Activated CD8-positive, alpha-beta memory T cell treated with anti-CD3 and anti-CD28 coated beads, Interleukin-2, amount 50 U/mL, for 1 hour (primary cell): ENCODE measurements around the gene MBD2.

Experiments used
- DNase-seq: peaks from one replicate; pipeline ENCODE4 v3.0.0-alpha.2; 2020; ENCODE audit errors: extremely low read depth

Gene MBD2

DNA sequence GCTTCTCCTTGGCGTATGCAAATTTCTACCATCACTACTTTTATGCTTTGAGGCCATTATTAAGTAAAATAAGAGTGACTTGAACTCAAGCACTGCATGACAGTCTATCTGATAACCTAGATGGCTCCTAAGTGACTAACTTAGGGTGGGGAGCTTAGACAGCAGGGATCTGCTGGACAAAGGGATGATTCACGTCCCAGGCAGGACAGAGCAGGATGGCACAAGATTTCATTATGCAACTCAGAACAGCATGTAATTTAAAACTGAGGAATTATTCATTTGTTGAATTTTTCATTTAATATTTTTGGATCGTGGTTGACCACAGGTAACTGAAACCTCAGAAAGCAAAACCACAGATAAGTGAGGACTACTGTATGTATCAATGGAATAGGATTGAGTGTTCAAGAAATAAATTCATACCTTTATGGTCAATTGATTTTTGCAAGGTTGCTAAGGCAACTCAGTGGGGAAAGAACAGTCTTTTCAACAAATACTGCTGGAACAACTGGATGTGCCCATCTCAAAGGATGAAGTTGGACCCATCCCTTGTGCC is 115.3 kb downstream of the MBD2 start:
- no peak for DNase-seq

DNA sequence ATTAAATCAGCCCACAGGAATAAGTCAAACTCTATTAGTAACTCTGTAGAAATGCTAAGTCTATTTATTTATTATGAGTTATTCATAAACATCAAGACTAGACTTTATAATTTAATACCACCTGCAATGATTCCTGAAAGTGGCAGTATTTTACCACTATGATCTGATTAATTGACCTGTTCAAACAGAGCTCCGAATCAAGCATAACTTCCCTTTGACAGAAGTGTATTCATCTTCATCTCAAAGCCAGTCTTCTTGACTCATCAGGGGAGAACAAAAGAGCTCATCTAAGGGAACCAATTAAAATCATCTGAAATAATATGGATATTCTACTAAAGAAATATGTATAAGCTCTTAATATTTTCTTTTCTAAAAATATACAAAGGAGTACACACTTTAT is 122.3 kb downstream of the MBD2 start:
- DNase-seq = no peak
